ENCODE measurements around the gene RIT1. TPM values are rescaled to one million over a fixed set of nuclear protein-coding genes. Genes with fewer than 3 reads are reported as not detected.

RIT1 gene
- total and polyA plus RNA-seq, 2 of the 8 experiments (the other 6 are each of a cell fraction or from before 2014, with no cell fraction given) = 25.3 to 26.8 TPM

DNA sequence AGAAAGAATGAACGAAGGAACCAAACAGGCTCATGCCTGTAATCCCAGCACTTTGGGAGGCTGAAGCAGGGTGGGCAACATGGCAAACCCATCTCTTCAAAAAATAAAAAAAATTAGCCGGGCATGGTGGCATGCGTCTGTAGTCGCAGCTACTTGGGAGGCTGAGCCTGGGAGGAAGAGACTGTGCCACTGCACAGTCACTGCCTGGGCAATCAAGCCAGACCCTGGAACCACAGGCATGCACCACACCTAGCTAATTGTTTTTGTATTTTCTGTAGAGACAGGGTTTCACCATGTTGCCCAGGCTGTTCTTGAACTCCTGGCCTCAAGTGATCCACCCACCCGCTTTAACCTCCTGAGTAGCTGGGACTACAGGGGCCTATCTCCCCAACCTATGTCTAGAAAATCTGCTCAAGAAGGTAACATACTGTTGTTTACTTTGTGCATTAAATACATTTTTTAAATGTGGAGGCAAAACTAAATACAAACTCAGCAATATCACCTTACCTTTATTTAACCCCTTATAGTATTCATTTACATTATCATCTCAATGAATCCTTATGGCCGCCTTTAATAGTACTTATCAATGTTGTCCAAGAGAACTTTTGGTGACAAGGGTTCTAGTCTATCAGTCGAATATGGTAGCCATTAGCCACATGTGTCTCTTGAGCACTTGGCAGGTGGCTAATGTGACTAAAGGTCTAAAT, 20.3 kb upstream of the RIT1 start:
- Histone ChIP-seq H4K8ac (ENCODE audit: extremely low read depth, insufficient read depth, low read length) (no peak overlapping the region; the same call in 1 of the 2 replicates), H2AK5ac (ENCODE audit: low read depth, low read length) (no peak overlapping the region), H3K18ac (ENCODE audit: extremely low read depth, low read length) (no peak overlapping the region), H3K27ac (ENCODE audit: low read depth, low read length) (no peak overlapping the region), H4K91ac (replicated peaks; ENCODE audit: insufficient read length, low read length) (no peak overlapping the region), H3K9ac (replicated peaks in 1 of 4; ENCODE audit: extremely low read depth in 1 of 4, low read depth in 3 of 4, low read length in 3 of 4) (peak overlapping the region in 1 of 4 experiments; percentile 18; a peak in 1 of 7 replicates), H4K20me1 (replicated peaks in 1 of 2; ENCODE audit: control insufficient read depth in 1 of 2, insufficient read depth in 2 of 2, low read length in 2 of 2) (peaks cover 0 to 16% of the 10 kb centered on the region in 2 experiments), H2BK20ac (ENCODE audit: low read length) (no peak overlapping the region), H3K27me3 (replicated peaks in 1 of 4; ENCODE audit: control insufficient read depth in 3 of 4, extremely low read depth in 1 of 4, insufficient read depth in 3 of 4, low read length in 3 of 4) (no peaks in the 10 kb centered on the region), H4K5ac (ENCODE audit: insufficient read length, low read depth, low read length) (no peak overlapping the region), H2BK12ac (ENCODE audit: low read depth, low read length) (no peak overlapping the region), H2BK120ac (replicated peaks; ENCODE audit: low read depth, low read length) (no peak overlapping the region), H3K9me3 (ENCODE audit: insufficient read depth in 2 of 2, low read depth in 1 of 2, low read length in 1 of 2) (no peaks in the 10 kb centered on the region), H2AFZ (ENCODE audit: low read length) (no peak overlapping the region), H3K79me2 (ENCODE audit: control insufficient read depth in 1 of 2, insufficient read depth in 2 of 2, low read length in 2 of 2) (peaks cover 10 to 51% of the 10 kb centered on the region in 2 experiments), H3K23ac (ENCODE audit: insufficient read length) (no peak overlapping the region), H3K4ac (replicated peaks; ENCODE audit: insufficient read length, low read depth, low read length) (no peak overlapping the region), H3K4me2 (ENCODE audit: insufficient read depth in 1 of 2, low read depth in 2 of 2, low read length in 2 of 2) (peak overlapping the region; percentile 23 to 40; a peak in 2 of 4 replicates), H2BK5ac (ENCODE audit: low read depth, low read length) (no peak overlapping the region), H3K4me3 (ENCODE audit: extremely low read depth in 1 of 4, insufficient read depth in 2 of 4, low read depth in 3 of 4, low read length in 4 of 4) (peak overlapping the region in 1 of 4 experiments; percentile 89; a peak in 2 of 8 replicates), H3K23me2 (ENCODE audit: low read depth, low read length) (peaks cover 5% of the 10 kb centered on the region), H2BK15ac (ENCODE audit: low read length) (no peak overlapping the region), H3K14ac (ENCODE audit: insufficient read length) (no peak overlapping the region), H3K56ac (replicated peaks; ENCODE audit: insufficient read length, low read depth, low read length) (no peak overlapping the region), H3K36me3 (ENCODE audit: control insufficient read depth in 2 of 4, insufficient read depth in 4 of 4, low read length in 3 of 4) (peaks cover 30 to 68% (median 51%) of the 10 kb centered on the region in 4 experiments), H3K4me1 (replicated peaks in 1 of 4; ENCODE audit: control insufficient read depth in 3 of 4, insufficient read depth in 4 of 4, low read length in 3 of 4) (peaks cover 0 to 2% (median 1%) of the 10 kb centered on the region in 4 experiments; a peak in 4 of 7 replicates), H3K79me1 (ENCODE audit: low read depth, low read length) (peaks cover 2% of the 10 kb centered on the region; the same call in 1 of the 2 replicates)
- CTCF ChIA-PET (ENCODE audit: partially characterized antibody) = interaction anchor here (1.0 to 2.6 kb wide), 11 partner anchors 8 to 161 kb away, joined by 3 to 11 read pairs (median 4); partner anchors contain the start of gene ARHGEF2
- no peak for FAIRE-seq
- POLR2A ChIA-PET (ENCODE audit: partially characterized antibody) = interaction anchor here (0.6 to 6.7 kb wide), 6 partner anchors 13 to 164 kb away, joined by 3 to 109 read pairs (median 14); no protein-coding TSS in a partner anchor
- DNase-seq (ENCODE audit: low read depth in 1 of 2, low spot score in 2 of 2) = no peak
- WGBS, 2 experiments (ENCODE audit: extremely low coverage in 1 of 2, insufficient coverage in 1 of 2, insufficient read length in 1 of 2, insufficient replicate concordance in 2 of 2, low coverage in 1 of 2, low lambda C conversion rate in 2 of 2, missing lambda C conversion rate in 1 of 2) = 96% methylated on average over 6 of the region's 7 CpGs; no CpG with 5 or more reads in 1 of the 2 experiments
- TF ChIP-seq CHD2 (IDR thresholded peaks at IDR 0.05; ENCODE audit: low read length) (no peak), BACH1 (IDR thresholded peaks at IDR 0.05; ENCODE audit: low read length) (no peak), SUZ12 (IDR thresholded peaks at IDR 0.05; ENCODE audit: low read length) (no peak), TBP (IDR thresholded peaks at IDR 0.05; ENCODE audit: low read depth, low read length) (no peak), NANOG (IDR thresholded peaks at IDR 0.05; ENCODE audit: insufficient read depth, low read depth, low read length, poor library complexity, severe bottlenecking) (no peak), GABPA (IDR thresholded peaks at IDR 0.05; ENCODE audit: borderline replicate concordance, insufficient read depth, low read length) (no peak), CHD1 (IDR thresholded peaks at IDR 0.05; ENCODE audit: low read depth, low read length) (no peak), SRF (IDR thresholded peaks at IDR 0.05; ENCODE audit: low read depth, low read length) (no peak), KDM1A (IDR thresholded peaks at IDR 0.05; ENCODE audit: borderline replicate concordance, low read length) (no peak), EP300 (IDR thresholded peaks at IDR 0.05; ENCODE audit: borderline replicate concordance in 1 of 2, low read depth in 2 of 2, low read length in 2 of 2) (no peak), NRF1 (IDR thresholded peaks at IDR 0.05; ENCODE audit: low read depth, low read length) (no peak), CREB1 (IDR thresholded peaks at IDR 0.05) (no peak), GTF2F1 (IDR thresholded peaks at IDR 0.05; ENCODE audit: borderline replicate concordance, low read depth, low read length) (no peak)
